HepG2 (cell line): ENCODE results near the gene SEMA3F. TPM values are rescaled to one million over a fixed set of nuclear protein-coding genes. Genes with fewer than 3 reads are reported as not detected.

ENCODE experiments used
- ATAC-seq: fragments of 200-7000 bp; cut with Tn5 transposase; 3 replicates; pipeline ENCODE4 v1.9.1; 2020; ENCODE audit warnings: mild to moderate bottlenecking, moderate library complexity
- BruUV-seq: library from RNA; stranded (reverse); fragments of 400-500 nt; replicated peaks from 2 replicates; lab custom pipeline; 2021; lab: Mats Ljungman, UMichigan
- CTCF ChIA-PET: fragments of 300-600 bp; formaldehyde crosslinking; extraction: SDS; loops from one replicate; lab custom pipeline; 2021; ENCODE audit warnings: low total read pairs, inconsistent platforms, low intra/inter-chr PET ratio; lab: Yijun Ruan, JAX
- POLR2A ChIA-PET: fragments of 350-600 bp; sonication (Branson Sonifier 250); formaldehyde crosslinking; loops from one replicate; lab custom pipeline; 2020; ENCODE audit warnings: antibody characterized with exemption, inconsistent platforms; lab: Yijun Ruan, JAX
- DNase-seq: peaks from one replicate; pipeline ENCODE4 v3.0.0-alpha.2; 2015; ENCODE audit warnings: low spot score
- FAIRE-seq: peaks from 3 replicates; lab custom pipeline; 2011; peaks lifted over from hg19 to GRCh38; lab: Jason Lieb, UNC
- H2AFZ ChIP-seq: one replicate; pipeline ENCODE4 v1.6.1; 2011; ENCODE audit warnings: low read length, inconsistent platforms
- H3K27ac ChIP-seq: fragments of 300-600 bp; 3 replicates; pipeline ENCODE4 v1.8.0; 2011; ENCODE audit warnings: mixed run types, mild to moderate bottlenecking, mixed read lengths, low read length, inconsistent platforms; ENCODE audit not compliant: insufficient read depth; ENCODE audit errors: extremely low read length
- H3K27me3 ChIP-seq, 2 experiments: fragments of 200-600 bp in 1 of 2; 2 replicates in 1 of 2; 3 replicates in 1 of 2; pipeline versions ENCODE4 v1.6.0 to v1.8.0; 2011; ENCODE audit warnings: low read length in 2 of 2, mild to moderate bottlenecking in 2 of 2, moderate library complexity in 2 of 2, inconsistent platforms in 1 of 2; ENCODE audit not compliant: insufficient read depth in 2 of 2, control insufficient read depth in 1 of 2
- H3K36me3 ChIP-seq, 2 experiments: fragments of 200-600 bp in 1 of 2; replicated peaks in 1 of 2; 2 replicates in 1 of 2; 3 replicates in 1 of 2; pipeline versions ENCODE4 v1.5.1 to v1.8.0; 2011; ENCODE audit warnings: low read length in 2 of 2, inconsistent platforms in 1 of 2; ENCODE audit not compliant: insufficient read depth in 2 of 2, control insufficient read depth in 1 of 2
- H3K4me1 ChIP-seq: 2 replicates; pipeline ENCODE4 v1.5.1; 2012; ENCODE audit warnings: low read length, inconsistent platforms; ENCODE audit not compliant: insufficient read depth
- H3K4me2 ChIP-seq: 2 replicates; pipeline ENCODE4 v1.6.0; 2011; ENCODE audit warnings: low read depth, low read length, inconsistent platforms
- H3K4me3 ChIP-seq, 3 experiments: fragments of 200-600 bp in 1 of 3; sonication (generic), shearing (Covaris generic) in 1 of 3; replicated peaks in 1 of 3; 2 replicates each; pipeline ENCODE4 v1.5.1; 2011 to 2016; ENCODE audit warnings: low read length in 3 of 3, inconsistent platforms in 2 of 3, low read depth in 2 of 3, mild to moderate bottlenecking in 2 of 3, control low read depth in 1 of 3, mixed read lengths in 1 of 3; ENCODE audit not compliant: insufficient read depth in 1 of 3
- H3K79me2 ChIP-seq: one replicate; pipeline ENCODE4 v1.6.1; 2011; ENCODE audit warnings: low read length, inconsistent platforms; ENCODE audit not compliant: insufficient read depth
- H3K9ac ChIP-seq: 2 replicates; pipeline ENCODE4 v1.6.0; 2011; ENCODE audit warnings: mild to moderate bottlenecking, low read depth, low read length, inconsistent platforms; ENCODE audit not compliant: insufficient read depth
- H3K9me3 ChIP-seq: 2 replicates; pipeline ENCODE4 v1.5.1; 2012; ENCODE audit warnings: mild to moderate bottlenecking, low read length
- H4K20me1 ChIP-seq: 2 replicates; pipeline ENCODE4 v1.6.0; 2011; ENCODE audit warnings: inconsistent platforms, mild to moderate bottlenecking, low read length, moderate library complexity; ENCODE audit not compliant: insufficient read depth
- MAFG ChIP-seq: sonication (generic); formaldehyde crosslinking; IDR thresholded peaks from 2 replicates; pipeline ENCODE4 v1.5.1; 2020; ENCODE audit warnings: mild to moderate bottlenecking, missing genetic modification reagents
- NFYC ChIP-seq: IDR thresholded peaks from 2 replicates; pipeline ENCODE4 v1.6.1; 2016; ENCODE audit warnings: missing genetic modification reagents, missing compliant biosample characterization
- RNF2 ChIP-seq: fragments of 450-650 bp; conservative IDR thresholded peaks from 2 replicates; pipeline ENCODE4 v1.6.1; 2016; ENCODE audit warnings: low read depth
- TRIM24 ChIP-seq: sonication (generic); formaldehyde crosslinking; IDR thresholded peaks from 2 replicates; pipeline ENCODE4 v1.8.0; 2022; ENCODE audit warnings: mild to moderate bottlenecking, missing genetic modification reagents
- WIZ ChIP-seq: sonication (generic); formaldehyde crosslinking; IDR thresholded peaks from 2 replicates; pipeline ENCODE4 v1.5.1; 2020; ENCODE audit warnings: mild to moderate bottlenecking, missing genetic modification reagents
- ZNF605 ChIP-seq: sonication (generic); formaldehyde crosslinking; IDR thresholded peaks from 2 replicates; pipeline ENCODE4 v1.8.0; 2022; ENCODE audit warnings: mild to moderate bottlenecking, missing genetic modification reagents
- WGBS: methylation state at CpG from one replicate; pipeline ENCODE4 v1.1.6; 2017; ENCODE audit warnings: low lambda C conversion rate; 5-methylcytosine and 5-hydroxymethylcytosine counted together
- in situ Hi-C: cut with HindIII; loops from 2 replicates; pipeline ENCODE4 v1.10.0; 2017; ENCODE audit warnings: low pct_unique_long_range_greater_than_20kb; ENCODE audit not compliant: extremely low pct_ligation_motif_present
- intact Hi-C: fragments of 100-400 bp; cut with micrococcal nuclease; formaldehyde crosslinking; loops from one replicate; pipeline ENCODE4 v1.10.0; 2022; ENCODE audit not compliant: unreplicated experiment
- polyA plus RNA-seq, 8 experiments: library from polyadenylated mRNA; depleted of rRNA in 3 of 8; stranded (reverse) in 7 of 8; unstranded in 1 of 8; fragments of >200 nt; fragmentation: Illumina TruSeq in 4 of 8; extraction: Trizol in 4 of 8; gene quantifications; 2 replicates each; pipeline versions ENCODE4 v1.2.1 to v1.2.3, GENCODE V29; 2011 to 2016; ENCODE audit warnings: low read depth in 4 of 8, missing spikeins in 1 of 8, mixed read lengths in 1 of 8; ENCODE audit not compliant: insufficient read depth in 1 of 8
- total RNA-seq, 5 experiments: library from RNA; depleted of rRNA; stranded (reverse); fragments of >200 nt; fragmentation: Illumina TruSeq; extraction: Trizol; gene quantifications; 2 replicates each; pipeline ENCODE4 v1.2.3, GENCODE V29; 2016; ENCODE audit warnings: low read depth in 1 of 5
- TF ChIP-seq, protein P1 (sequence below): sonication (generic); formaldehyde crosslinking; IDR thresholded peaks from 2 replicates; pipeline ENCODE4 v1.4.0; 2020; ENCODE audit warnings: mild to moderate bottlenecking, missing genetic modification reagents
- TF ChIP-seq, protein P2 (sequence below): sonication (generic); formaldehyde crosslinking; IDR thresholded peaks from 2 replicates; pipeline ENCODE4 v1.5.0; 2020; ENCODE audit warnings: mild to moderate bottlenecking, missing genetic modification reagents
- TF ChIP-seq, protein P3 (sequence below): sonication (generic); formaldehyde crosslinking; IDR thresholded peaks from 2 replicates; pipeline ENCODE4 v1.5.1; 2020; ENCODE audit warnings: missing genetic modification reagents, mild to moderate bottlenecking, borderline replicate concordance
- TF ChIP-seq, protein P4 (sequence below): sonication (generic); formaldehyde crosslinking; IDR thresholded peaks from 2 replicates; pipeline ENCODE4 v1.8.1; 2023; ENCODE audit warnings: mild to moderate bottlenecking, moderate library complexity, missing genetic modification reagents

Gene SEMA3F
- total and polyA plus RNA-seq, 2 of the 13 experiments (the other 11 are each of a cell fraction or from before 2014, with no cell fraction given) = 7.6 to 17.2 TPM

DNA sequence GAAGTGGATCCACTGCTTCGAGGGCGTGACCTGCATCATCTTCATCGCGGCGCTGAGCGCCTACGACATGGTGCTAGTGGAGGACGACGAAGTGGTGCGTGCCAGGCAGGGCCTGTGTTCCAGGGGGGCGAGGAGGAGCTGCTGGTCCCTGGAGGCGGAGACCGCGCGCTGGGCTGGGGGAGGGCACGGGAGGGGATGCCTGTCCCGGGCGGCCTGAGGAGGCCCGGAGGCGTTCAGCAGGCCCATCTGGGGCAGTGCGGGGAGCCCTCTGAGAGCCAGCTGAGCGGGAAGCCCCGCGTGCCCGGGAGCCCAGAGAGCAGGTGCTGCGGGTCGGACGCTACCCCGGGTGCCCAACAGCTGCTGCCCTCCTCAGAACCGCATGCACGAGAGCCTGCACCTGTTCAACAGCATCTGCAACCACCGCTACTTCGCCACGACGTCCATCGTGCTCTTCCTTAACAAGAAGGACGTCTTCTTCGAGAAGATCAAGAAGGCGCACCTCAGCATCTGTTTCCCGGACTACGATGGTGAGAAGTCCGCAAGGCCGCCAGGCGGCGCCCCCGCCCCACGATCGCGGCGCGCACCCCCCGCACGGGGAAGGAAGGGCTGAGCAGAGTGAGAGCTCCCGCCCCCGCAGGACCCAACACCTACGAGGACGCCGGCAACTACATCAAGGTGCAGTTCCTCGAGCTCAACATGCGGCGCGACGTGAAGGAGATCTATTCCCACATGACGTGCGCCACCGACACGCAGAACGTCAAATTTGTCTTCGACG is 39.2 kb downstream of the SEMA3F start:
- no peak for FAIRE-seq
- Histone ChIP-seq H3K9ac (0 out of 2 replicates have a peak overlapping the region, but pooled peaks have one; percentile 24), H2AFZ (no peak overlapping the region), H3K27ac (peak overlapping the region; percentile 97), H3K79me2 (no peaks in the 10 kb centered on the region), H4K20me1 (peaks cover 4% of the 10 kb centered on the region), H3K4me2 (peak overlapping the region; percentile 91), H3K4me1 (peaks cover 54% of the 10 kb centered on the region), H3K27me3 (no peaks in the 10 kb centered on the region), H3K9me3 (no peaks in the 10 kb centered on the region), H3K4me3 (peak overlapping the region in 2 of 3 experiments; percentile 25 to 70; a peak in 4 of 6 replicates), H3K36me3 (no peaks in the 10 kb centered on the region)
- ATAC-seq = peak; percentile 19
- BruUV-seq = TSS peak; percentile 61
- in situ Hi-C loops = loop anchor here (5.0 to 10.0 kb wide), 2 partner anchors 33 to 80 kb away; partner anchors contain the start of gene LSMEM2
- 94% methylated on average over 15 of the region's 70 CpGs for WGBS
- CTCF ChIA-PET = interaction anchor here (1.1 to 4.8 kb wide), 5 partner anchors 11 to 77 kb away, joined by 4 to 265 read pairs (median 5); partner anchors contain the start of gene SLC38A3
- intact Hi-C loops = loop anchor here (5.0 kb wide), 1 partner anchor 78 kb away; no protein-coding TSS in a partner anchor
- peak; percentile 51 for DNase-seq
- POLR2A ChIA-PET = interaction anchor here (0.9 to 4.0 kb wide), 21 partner anchors 14 to 350 kb away, joined by 3 to 844 read pairs (median 10); partner anchors contain the start of genes GNAI2, HYAL1, HYAL3 and IFRD2
- TF ChIP-seq RNF2 (peak; percentile 38; the same call in 1 of the 2 replicates), ZNF605 (CRISPR knock-in tag) (0 out of 2 replicates have a peak, but pooled peaks have one; percentile 10), NFYC (CRISPR knock-in tag) (no peak), WIZ (0 out of 2 replicates have a peak, but pooled peaks have one; percentile 16), TRIM24 (CRISPR knock-in tag) (no peak), MAFG (CRISPR knock-in tag) (no peak)
- TF ChIP-seq, protein P1, sequence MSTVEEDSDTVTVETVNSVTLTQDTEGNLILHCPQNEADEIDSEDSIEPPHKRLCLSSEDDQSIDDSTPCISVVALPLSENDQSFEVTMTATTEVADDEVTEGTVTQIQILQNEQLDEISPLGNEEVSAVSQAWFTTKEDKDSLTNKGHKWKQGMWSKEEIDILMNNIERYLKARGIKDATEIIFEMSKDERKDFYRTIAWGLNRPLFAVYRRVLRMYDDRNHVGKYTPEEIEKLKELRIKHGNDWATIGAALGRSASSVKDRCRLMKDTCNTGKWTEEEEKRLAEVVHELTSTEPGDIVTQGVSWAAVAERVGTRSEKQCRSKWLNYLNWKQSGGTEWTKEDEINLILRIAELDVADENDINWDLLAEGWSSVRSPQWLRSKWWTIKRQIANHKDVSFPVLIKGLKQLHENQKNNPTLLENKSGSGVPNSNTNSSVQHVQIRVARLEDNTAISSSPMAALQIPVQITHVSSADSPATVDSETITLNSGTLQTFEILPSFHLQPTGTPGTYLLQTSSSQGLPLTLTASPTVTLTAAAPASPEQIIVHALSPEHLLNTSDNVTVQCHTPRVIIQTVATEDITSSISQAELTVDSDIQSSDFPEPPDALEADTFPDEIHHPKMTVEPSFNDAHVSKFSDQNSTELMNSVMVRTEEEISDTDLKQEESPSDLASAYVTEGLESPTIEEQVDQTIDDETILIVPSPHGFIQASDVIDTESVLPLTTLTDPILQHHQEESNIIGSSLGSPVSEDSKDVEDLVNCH (CRISPR knock-in tag) = no peak
- TF ChIP-seq, protein P2, sequence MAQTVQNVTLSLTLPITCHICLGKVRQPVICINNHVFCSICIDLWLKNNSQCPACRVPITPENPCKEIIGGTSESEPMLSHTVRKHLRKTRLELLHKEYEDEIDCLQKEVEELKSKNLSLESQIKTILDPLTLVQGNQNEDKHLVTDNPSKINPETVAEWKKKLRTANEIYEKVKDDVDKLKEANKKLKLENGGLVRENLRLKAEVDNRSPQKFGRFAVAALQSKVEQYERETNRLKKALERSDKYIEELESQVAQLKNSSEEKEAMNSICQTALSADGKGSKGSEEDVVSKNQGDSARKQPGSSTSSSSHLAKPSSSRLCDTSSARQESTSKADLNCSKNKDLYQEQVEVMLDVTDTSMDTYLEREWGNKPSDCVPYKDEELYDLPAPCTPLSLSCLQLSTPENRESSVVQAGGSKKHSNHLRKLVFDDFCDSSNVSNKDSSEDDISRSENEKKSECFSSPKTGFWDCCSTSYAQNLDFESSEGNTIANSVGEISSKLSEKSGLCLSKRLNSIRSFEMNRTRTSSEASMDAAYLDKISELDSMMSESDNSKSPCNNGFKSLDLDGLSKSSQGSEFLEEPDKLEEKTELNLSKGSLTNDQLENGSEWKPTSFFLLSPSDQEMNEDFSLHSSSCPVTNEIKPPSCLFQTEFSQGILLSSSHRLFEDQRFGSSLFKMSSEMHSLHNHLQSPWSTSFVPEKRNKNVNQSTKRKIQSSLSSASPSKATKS (CRISPR knock-in tag) = no peak
- TF ChIP-seq, protein P3, sequence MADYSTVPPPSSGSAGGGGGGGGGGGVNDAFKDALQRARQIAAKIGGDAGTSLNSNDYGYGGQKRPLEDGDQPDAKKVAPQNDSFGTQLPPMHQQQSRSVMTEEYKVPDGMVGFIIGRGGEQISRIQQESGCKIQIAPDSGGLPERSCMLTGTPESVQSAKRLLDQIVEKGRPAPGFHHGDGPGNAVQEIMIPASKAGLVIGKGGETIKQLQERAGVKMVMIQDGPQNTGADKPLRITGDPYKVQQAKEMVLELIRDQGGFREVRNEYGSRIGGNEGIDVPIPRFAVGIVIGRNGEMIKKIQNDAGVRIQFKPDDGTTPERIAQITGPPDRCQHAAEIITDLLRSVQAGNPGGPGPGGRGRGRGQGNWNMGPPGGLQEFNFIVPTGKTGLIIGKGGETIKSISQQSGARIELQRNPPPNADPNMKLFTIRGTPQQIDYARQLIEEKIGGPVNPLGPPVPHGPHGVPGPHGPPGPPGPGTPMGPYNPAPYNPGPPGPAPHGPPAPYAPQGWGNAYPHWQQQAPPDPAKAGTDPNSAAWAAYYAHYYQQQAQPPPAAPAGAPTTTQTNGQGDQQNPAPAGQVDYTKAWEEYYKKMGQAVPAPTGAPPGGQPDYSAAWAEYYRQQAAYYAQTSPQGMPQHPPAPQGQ = no peak
- TF ChIP-seq, protein P4, sequence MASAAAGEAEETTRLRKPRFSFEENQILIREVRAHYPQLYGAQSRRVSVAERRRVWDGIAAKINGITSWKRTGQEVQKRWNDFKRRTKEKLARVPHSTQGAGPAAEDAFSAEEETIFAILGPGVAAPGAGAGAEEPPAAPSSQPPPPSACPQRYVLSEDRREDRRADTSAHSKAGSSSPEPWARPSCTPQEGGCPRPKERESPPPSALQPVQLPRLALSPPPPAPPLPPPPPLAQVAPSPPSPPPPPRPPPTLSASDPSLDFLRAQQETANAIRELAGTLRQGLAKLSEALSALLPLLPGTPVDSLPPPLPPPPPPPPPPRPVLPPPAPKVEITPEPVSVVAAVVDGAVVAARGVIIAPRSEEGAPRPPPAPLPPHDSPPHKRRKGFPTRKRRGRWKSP = no peak
